B cell (primary cell): ENCODE data around the gene MMRN1.

Experiments
- EZH2 ChIP-seq: IDR thresholded peaks from 2 replicates; pipeline ENCODE4 v1.6.1; 2012; ENCODE audit warnings: borderline replicate concordance, low read depth, mild to moderate bottlenecking, moderate library complexity, low read length; ENCODE audit not compliant: insufficient read depth, poor library complexity, severe bottlenecking
- TF ChIP-seq, protein P1 (sequence below): fragments of 200-600 bp; IDR thresholded peaks from one replicate; pipeline ENCODE4 v1.8.0; 2022; ENCODE audit warnings: antibody characterized with exemption, mild to moderate bottlenecking

- TF ChIP-seq, protein P1, sequence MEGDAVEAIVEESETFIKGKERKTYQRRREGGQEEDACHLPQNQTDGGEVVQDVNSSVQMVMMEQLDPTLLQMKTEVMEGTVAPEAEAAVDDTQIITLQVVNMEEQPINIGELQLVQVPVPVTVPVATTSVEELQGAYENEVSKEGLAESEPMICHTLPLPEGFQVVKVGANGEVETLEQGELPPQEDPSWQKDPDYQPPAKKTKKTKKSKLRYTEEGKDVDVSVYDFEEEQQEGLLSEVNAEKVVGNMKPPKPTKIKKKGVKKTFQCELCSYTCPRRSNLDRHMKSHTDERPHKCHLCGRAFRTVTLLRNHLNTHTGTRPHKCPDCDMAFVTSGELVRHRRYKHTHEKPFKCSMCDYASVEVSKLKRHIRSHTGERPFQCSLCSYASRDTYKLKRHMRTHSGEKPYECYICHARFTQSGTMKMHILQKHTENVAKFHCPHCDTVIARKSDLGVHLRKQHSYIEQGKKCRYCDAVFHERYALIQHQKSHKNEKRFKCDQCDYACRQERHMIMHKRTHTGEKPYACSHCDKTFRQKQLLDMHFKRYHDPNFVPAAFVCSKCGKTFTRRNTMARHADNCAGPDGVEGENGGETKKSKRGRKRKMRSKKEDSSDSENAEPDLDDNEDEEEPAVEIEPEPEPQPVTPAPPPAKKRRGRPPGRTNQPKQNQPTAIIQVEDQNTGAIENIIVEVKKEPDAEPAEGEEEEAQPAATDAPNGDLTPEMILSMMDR: no peak
- no peak for TF ChIP-seq EZH2
Measured at GRCh38 chr4:89988268-89988667, 93.6 kb downstream of the MMRN1 start.
